Measurements from ENCODE around the gene EVL. TPM values are rescaled to one million over a fixed set of nuclear protein-coding genes. Genes with fewer than 3 reads are reported as not detected.

EVL gene
- total RNA-seq, 1 experiment from 2014 or later, result 82.9 TPM

DNA sequence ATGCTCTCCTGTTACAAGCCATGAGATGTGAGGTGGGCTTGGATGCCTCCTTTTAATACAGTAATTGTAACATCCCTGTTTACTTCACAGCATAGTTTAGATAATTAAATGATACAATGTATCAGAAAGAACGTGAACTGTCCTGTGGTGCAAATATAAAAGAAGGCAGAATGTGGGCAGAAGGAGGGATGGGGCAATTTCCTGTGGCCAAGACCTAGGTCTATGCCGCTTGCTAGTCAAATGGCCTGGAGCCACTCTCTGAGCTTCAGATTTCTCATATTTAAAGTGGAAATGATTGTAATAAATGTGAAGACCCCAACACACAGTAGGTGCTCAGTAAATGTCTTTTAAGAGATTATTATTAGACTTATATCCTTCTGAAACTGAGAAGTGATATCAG, 24.0 kb upstream of the EVL start:
- ChIA-PET POLR2A (ENCODE audit: low non-redundant PET) (no interaction called here), CTCF (no interaction called here)
- Histone ChIP-seq H3K36me3 (ENCODE audit: insufficient read depth, low read length, poor library complexity, severe bottlenecking) (no peaks in the 10 kb centered on the region), H3K27me3 (replicated peaks; ENCODE audit: insufficient read depth, low read depth, low read length, poor library complexity) (no peaks in the 10 kb centered on the region), H3K4me3 (ENCODE audit: low read depth, low read length, poor library complexity, severe bottlenecking) (no peak overlapping the region), H3K27ac (ENCODE audit: low read depth, low read length, poor library complexity, severe bottlenecking) (no peak overlapping the region), H3K4me1 (ENCODE audit: insufficient read depth, low read length, poor library complexity, severe bottlenecking) (peaks cover 8% of the 10 kb centered on the region), H3K9me3 (ENCODE audit: low read depth, low read length, poor library complexity, severe bottlenecking) (no peaks in the 10 kb centered on the region)
- intact Hi-C loops (cut with micrococcal nuclease; ENCODE audit: unreplicated experiment), result no loop called here
- TF ChIP-seq EZH2 (IDR thresholded peaks at IDR 0.05; ENCODE audit: borderline replicate concordance, low read depth, low read length, poor library complexity, severe bottlenecking), result no peak
- no peak for TF ChIP-seq CTCF (conservative IDR thresholded peaks at IDR 0.05; ENCODE audit: low read depth, low read length)
- BruUV-seq (replicated peaks), result no TSS peak
- DNase-seq (ENCODE audit: low spot score), result no peak

GRCh38 chr14:100042286-100042685, 22.9 kb upstream of the EVL start:
- no TSS peak for BruUV-seq (replicated peaks)
- Histone ChIP-seq H3K4me1 (ENCODE audit: insufficient read depth, low read length, poor library complexity, severe bottlenecking) (peaks cover 3% of the 10 kb centered on the region), H3K9me3 (ENCODE audit: low read depth, low read length, poor library complexity, severe bottlenecking) (no peaks in the 10 kb centered on the region), H3K36me3 (ENCODE audit: insufficient read depth, low read length, poor library complexity, severe bottlenecking) (no peaks in the 10 kb centered on the region), H3K4me3 (ENCODE audit: low read depth, low read length, poor library complexity, severe bottlenecking) (no peak overlapping the region), H3K27me3 (replicated peaks; ENCODE audit: insufficient read depth, low read depth, low read length, poor library complexity) (no peaks in the 10 kb centered on the region), H3K27ac (ENCODE audit: low read depth, low read length, poor library complexity, severe bottlenecking) (no peak overlapping the region)
- intact Hi-C loops (cut with micrococcal nuclease; ENCODE audit: unreplicated experiment), result no loop called here
- POLR2A ChIA-PET (ENCODE audit: low non-redundant PET), result no interaction called here
- CTCF ChIA-PET, result no interaction called here
- no peak for DNase-seq (ENCODE audit: low spot score)
- TF ChIP-seq EZH2 (IDR thresholded peaks at IDR 0.05; ENCODE audit: borderline replicate concordance, low read depth, low read length, poor library complexity, severe bottlenecking), result no peak
- no peak for TF ChIP-seq CTCF (conservative IDR thresholded peaks at IDR 0.05; ENCODE audit: low read depth, low read length)

- no peak for DNase-seq (ENCODE audit: low spot score)
- TF ChIP-seq CTCF (conservative IDR thresholded peaks at IDR 0.05; ENCODE audit: low read depth, low read length), result no peak
- TF ChIP-seq EZH2 (IDR thresholded peaks at IDR 0.05; ENCODE audit: borderline replicate concordance, low read depth, low read length, poor library complexity, severe bottlenecking), result no peak
- Histone ChIP-seq H3K27me3 (replicated peaks; ENCODE audit: insufficient read depth, low read depth, low read length, poor library complexity) (no peaks in the 10 kb centered on the region), H3K4me1 (ENCODE audit: insufficient read depth, low read length, poor library complexity, severe bottlenecking) (no peaks in the 10 kb centered on the region), H3K36me3 (ENCODE audit: insufficient read depth, low read length, poor library complexity, severe bottlenecking) (no peaks in the 10 kb centered on the region), H3K9me3 (ENCODE audit: low read depth, low read length, poor library complexity, severe bottlenecking) (no peaks in the 10 kb centered on the region), H3K27ac (ENCODE audit: low read depth, low read length, poor library complexity, severe bottlenecking) (no peak overlapping the region), H3K4me3 (ENCODE audit: low read depth, low read length, poor library complexity, severe bottlenecking) (no peak overlapping the region)
- CTCF ChIA-PET, result no interaction called here
- BruUV-seq (replicated peaks), result no TSS peak
- POLR2A ChIA-PET (ENCODE audit: low non-redundant PET), result no interaction called here
- intact Hi-C loops (cut with micrococcal nuclease; ENCODE audit: unreplicated experiment), result no loop called here
Measured at GRCh38 chr14:100045642-100046344, 19.4 kb upstream of the EVL start.
